Natural killer cell (primary cell): ENCODE results near the gene ITPKC. TPM values are rescaled to one million over a fixed set of nuclear protein-coding genes. Genes with fewer than 3 reads are reported as not detected.
A peak's percentile ranks its signal among the peaks of the same experiment; 100 is the strongest.

ENCODE experiments used
- ATAC-seq, 3 donors: fragments of 150-1000 bp in 2 of 3; fragments of 200-7000 bp in 1 of 3; cut with Tn5 transposase; 1 replicate in 1 of 3; 2 replicates in 2 of 3; pipeline ENCODE4 v1.10.0; 2021; ENCODE audit warnings: mild to moderate bottlenecking in 2 of 3, moderate library complexity in 2 of 3
- DNase-seq, 2 donors: peaks; one replicate each; pipeline versions ENCODE4 v3.0.0 to v3.0.0-alpha.2; 2013 to 2021; ENCODE audit warnings: mixed read lengths in 1 of 2
- H3K27ac ChIP-seq: one replicate; pipeline ENCODE4 v1.5.1; 2013; ENCODE audit warnings: mild to moderate bottlenecking, low read length
- H3K27me3 ChIP-seq: one replicate; pipeline ENCODE4 v1.6.1; 2013; ENCODE audit warnings: low read length; ENCODE audit not compliant: control insufficient read depth, insufficient read depth
- H3K36me3 ChIP-seq: one replicate; pipeline ENCODE4 v1.6.1; 2013; ENCODE audit warnings: low read length; ENCODE audit not compliant: control insufficient read depth, insufficient read depth
- H3K4me1 ChIP-seq: one replicate; pipeline ENCODE4 v1.6.1; 2013; ENCODE audit warnings: low read length; ENCODE audit not compliant: control insufficient read depth, insufficient read depth
- H3K4me3 ChIP-seq: one replicate; pipeline ENCODE4 v1.5.1; 2013; ENCODE audit warnings: low read length
- H3K9me3 ChIP-seq: one replicate; pipeline ENCODE4 v1.6.1; 2013; ENCODE audit warnings: low read length; ENCODE audit not compliant: control insufficient read depth, insufficient read depth
- H3K27ac Mint-ChIP-seq, 2 donors: one replicate each; pipeline ENCODE4 v1.8.0; 2022; ENCODE audit warnings: mild to moderate bottlenecking in 2 of 2, mixed read lengths in 2 of 2, moderate library complexity in 1 of 2
- H3K27me3 Mint-ChIP-seq, 2 donors: one replicate each; pipeline ENCODE4 v1.8.0; 2022; ENCODE audit warnings: low read depth in 2 of 2, mixed read lengths in 2 of 2
- H3K36me3 Mint-ChIP-seq: one replicate; pipeline ENCODE4 v1.8.0; 2022; ENCODE audit warnings: mixed read lengths
- H3K4me1 Mint-ChIP-seq, 2 donors: one replicate each; pipeline ENCODE4 v1.8.0; 2022; ENCODE audit warnings: mixed read lengths in 2 of 2
- H3K4me3 Mint-ChIP-seq: one replicate; pipeline ENCODE4 v1.8.0; 2022; ENCODE audit warnings: mild to moderate bottlenecking, moderate library complexity, mixed read lengths
- H3K9me3 Mint-ChIP-seq, 2 donors: one replicate each; pipeline ENCODE4 v1.8.0; 2022; ENCODE audit warnings: mixed read lengths in 2 of 2
- WGBS: methylation state at CpG from one replicate; pipeline ENCODE4 v1.1.7; 2013; ENCODE audit warnings: missing lambda C conversion rate; ENCODE audit not compliant: insufficient coverage; 5-methylcytosine and 5-hydroxymethylcytosine counted together
- intact Hi-C: fragments of 100-400 bp; cut with micrococcal nuclease; formaldehyde crosslinking; loops from one replicate; pipeline ENCODE4 v1.14.2; 2022
- total RNA-seq, 4 donors: library from RNA; stranded (reverse); fragments of 120-200 nt in 1 of 4; gene quantifications; one replicate each; pipeline versions ENCODE4 v1.2.3 to v1.2.4, GENCODE V29; 2013 to 2022
- TF ChIP-seq, protein P1 (sequence below): fragments of 200-600 bp; IDR thresholded peaks from one replicate; pipeline ENCODE4 v1.8.0; 2022; ENCODE audit warnings: antibody characterized with exemption

ITPKC gene
- total RNA-seq, 3 donors from 2014 or later (not counting 1 experiment from before 2014, with no cell fraction given): 8.7 to 11.1 (median 11.0) TPM

GRCh38 chr19:40743926-40744325 lies 27.0 kb downstream of the ITPKC start:
- Mint-ChIP-seq H3K36me3 (no peaks in the 10 kb centered on the region), H3K4me1 (peaks cover 0 to 6% of the 10 kb centered on the region in 2 donors), H3K27ac (no peak overlapping the region), H3K27me3 (no peaks in the 10 kb centered on the region), H3K9me3 (no peaks in the 10 kb centered on the region), H3K4me3 (no peak overlapping the region)
- Histone ChIP-seq H3K4me1 (no peaks in the 10 kb centered on the region), H3K4me3 (no peak overlapping the region), H3K27ac (no peak overlapping the region), H3K36me3 (peaks cover 4% of the 10 kb centered on the region), H3K9me3 (no peaks in the 10 kb centered on the region), H3K27me3 (no peaks in the 10 kb centered on the region)
- DNase-seq (no peak), ATAC-seq (no peak)
- TF ChIP-seq, protein P1, sequence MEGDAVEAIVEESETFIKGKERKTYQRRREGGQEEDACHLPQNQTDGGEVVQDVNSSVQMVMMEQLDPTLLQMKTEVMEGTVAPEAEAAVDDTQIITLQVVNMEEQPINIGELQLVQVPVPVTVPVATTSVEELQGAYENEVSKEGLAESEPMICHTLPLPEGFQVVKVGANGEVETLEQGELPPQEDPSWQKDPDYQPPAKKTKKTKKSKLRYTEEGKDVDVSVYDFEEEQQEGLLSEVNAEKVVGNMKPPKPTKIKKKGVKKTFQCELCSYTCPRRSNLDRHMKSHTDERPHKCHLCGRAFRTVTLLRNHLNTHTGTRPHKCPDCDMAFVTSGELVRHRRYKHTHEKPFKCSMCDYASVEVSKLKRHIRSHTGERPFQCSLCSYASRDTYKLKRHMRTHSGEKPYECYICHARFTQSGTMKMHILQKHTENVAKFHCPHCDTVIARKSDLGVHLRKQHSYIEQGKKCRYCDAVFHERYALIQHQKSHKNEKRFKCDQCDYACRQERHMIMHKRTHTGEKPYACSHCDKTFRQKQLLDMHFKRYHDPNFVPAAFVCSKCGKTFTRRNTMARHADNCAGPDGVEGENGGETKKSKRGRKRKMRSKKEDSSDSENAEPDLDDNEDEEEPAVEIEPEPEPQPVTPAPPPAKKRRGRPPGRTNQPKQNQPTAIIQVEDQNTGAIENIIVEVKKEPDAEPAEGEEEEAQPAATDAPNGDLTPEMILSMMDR: no peak
- 95% methylated on average over 10 of the region's 10 CpGs for WGBS
- intact Hi-C loops: no loop called here

DNA sequence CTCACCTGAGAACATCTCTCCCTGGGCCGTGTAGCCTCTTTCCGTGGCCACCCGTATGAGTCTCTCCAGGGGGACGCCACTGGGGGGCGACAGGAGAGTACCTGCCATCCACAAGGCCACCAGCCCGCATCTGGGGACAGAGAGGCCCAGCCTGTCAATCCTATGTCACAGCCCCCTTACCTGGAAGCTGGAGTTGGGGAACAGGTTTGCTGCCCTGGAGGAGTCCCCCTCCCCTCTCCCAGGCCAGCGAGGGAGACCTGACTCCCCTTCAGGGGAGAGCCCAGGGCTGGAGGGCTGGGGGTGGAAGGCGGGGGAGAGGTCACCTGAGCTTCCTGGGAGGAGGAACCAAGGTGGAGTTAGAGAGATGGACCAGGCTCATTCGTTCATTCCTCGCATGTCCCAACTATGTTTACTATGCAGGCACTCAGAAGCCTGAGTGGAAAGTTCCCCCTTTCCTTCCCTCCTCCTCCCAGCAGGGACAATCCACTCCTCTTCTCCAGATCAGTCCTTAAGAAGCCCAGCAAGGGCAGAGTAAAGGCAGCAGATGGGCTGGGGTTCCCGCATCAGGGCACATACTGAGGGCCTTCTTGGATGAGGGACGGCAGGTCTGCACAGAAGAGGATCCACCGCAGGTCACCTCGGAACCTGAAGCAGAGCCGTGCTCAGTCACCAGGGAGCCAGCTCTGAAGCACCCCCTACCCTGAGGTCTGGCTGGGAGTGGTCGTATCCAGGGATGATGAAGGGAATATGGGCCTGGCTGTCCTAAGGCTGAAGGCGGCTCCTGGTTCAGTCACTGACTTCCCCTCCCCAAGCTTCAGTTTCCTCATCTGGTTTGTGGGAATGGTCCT lies 27.9 kb downstream of the ITPKC start:
- WGBS: 92% methylated on average over 16 of the region's 17 CpGs
- Histone ChIP-seq H3K4me3 (no peak overlapping the region), H3K27ac (no peak overlapping the region), H3K4me1 (peaks cover 8% of the 10 kb centered on the region), H3K9me3 (no peaks in the 10 kb centered on the region), H3K27me3 (no peaks in the 10 kb centered on the region), H3K36me3 (no peaks in the 10 kb centered on the region)
- H3K27me3 Mint-ChIP-seq: no peaks in the 10 kb centered on the region
- intact Hi-C loops: no loop called here
- DNase-seq (peak in 1 of 2 donors; percentile 50), ATAC-seq (peak in 2 of 3 donors; percentile 31 to 35)
- peaks cover 6 to 12% of the 10 kb centered on the region in 2 donors for H3K4me1 Mint-ChIP-seq
- no peaks in the 10 kb centered on the region for H3K36me3 Mint-ChIP-seq
- no peaks in the 10 kb centered on the region for H3K9me3 Mint-ChIP-seq
- TF ChIP-seq, protein P1: no peak
- H3K27ac Mint-ChIP-seq: no peak overlapping the region
- no peak overlapping the region for H3K4me3 Mint-ChIP-seq

GRCh38 chr19:40745402-40745780 lies 28.5 kb downstream of the ITPKC start:
- peaks cover 12 to 18% of the 10 kb centered on the region in 2 donors for H3K4me1 Mint-ChIP-seq
- no peak overlapping the region for H3K27ac Mint-ChIP-seq
- no peaks in the 10 kb centered on the region for H3K9me3 ChIP-seq
- no peaks in the 10 kb centered on the region for H3K36me3 ChIP-seq
- H3K27ac ChIP-seq: no peak overlapping the region
- H3K4me3 ChIP-seq: no peak overlapping the region
- intact Hi-C loops: no loop called here
- peaks cover 13% of the 10 kb centered on the region for H3K4me1 ChIP-seq
- no peaks in the 10 kb centered on the region for H3K9me3 Mint-ChIP-seq
- ATAC-seq (no peak), DNase-seq (no peak)
- no peaks in the 10 kb centered on the region for H3K36me3 Mint-ChIP-seq
- H3K27me3 Mint-ChIP-seq: no peaks in the 10 kb centered on the region
- no peak overlapping the region for H3K4me3 Mint-ChIP-seq
- no peaks in the 10 kb centered on the region for H3K27me3 ChIP-seq
- WGBS: 91% methylated on average over 6 of the region's 7 CpGs
- TF ChIP-seq, protein P1: no peak
